SH-SY5Y (cell line): ENCODE data around the gene CCNYL1.

ENCODE experiments used
- GATA2 ChIP-seq: IDR thresholded peaks from 2 replicates; pipeline ENCODE4 v1.6.1; 2011; ENCODE audit warnings: mild to moderate bottlenecking, low read depth, low read length
- GATA3 ChIP-seq: IDR thresholded peaks from 2 replicates; pipeline ENCODE4 v1.6.1; 2011; ENCODE audit warnings: low read depth, mild to moderate bottlenecking, low read length, moderate library complexity

GRCh38 chr2:207744451-207744850 lies 33.0 kb downstream of the CCNYL1 start:
- TF ChIP-seq GATA2, result no peak
- no peak for TF ChIP-seq GATA3
